Upper lobe of left lung (tissue), 4 donors: ENCODE data around the gene SNX10.

ENCODE experiments used
- CTCF ChIP-seq, 6 experiments: fragments of 450-650 bp in 4 of 6; fragments of 200-600 bp in 2 of 6; sonication (generic) in 2 of 6; IDR thresholded peaks; one replicate each; pipeline ENCODE4 v1.5.1; 2016 to 2019; ENCODE audit warnings: antibody characterized with exemption in 6 of 6
- POLR2A ChIP-seq, 4 donors: fragments of 450-650 bp; IDR thresholded peaks; one replicate each; pipeline ENCODE4 v1.5.1; 2016 to 2017; ENCODE audit warnings: antibody characterized with exemption in 4 of 4, mild to moderate bottlenecking in 2 of 4
- POLR2AphosphoS5 ChIP-seq, 2 donors: sonication (generic); formaldehyde crosslinking; IDR thresholded peaks; one replicate each; pipeline ENCODE4 v1.5.1; 2017; ENCODE audit warnings: antibody characterized with exemption in 2 of 2

- TF ChIP-seq CTCF (IDR thresholded peaks at IDR 0.05) (no peak), POLR2AphosphoS5 (IDR thresholded peaks at IDR 0.05) (no peak), POLR2A (IDR thresholded peaks at IDR 0.05) (no peak)
Measured at GRCh38 chr7:26250239-26250638, 41.4 kb upstream of the SNX10 start.
